GM23248 (cell line): ENCODE measurements around the gene ABHD2. TPM values are rescaled to one million over a fixed set of nuclear protein-coding genes. Genes with fewer than 3 reads are reported as not detected.

Experiments used
- DNase-seq: peaks from one replicate; pipeline ENCODE4 v3.0.0-alpha.2; 2015
- H2AFZ ChIP-seq: fragments of 200-600 bp; sonication (generic); 2 replicates; pipeline ENCODE4 v1.6.1; 2016; ENCODE audit warnings: antibody characterized with exemption
- H3F3A ChIP-seq: fragments of 200-600 bp; sonication (generic); 2 replicates; pipeline ENCODE4 v1.6.1; 2016; ENCODE audit warnings: mild to moderate bottlenecking, antibody characterized with exemption, mixed run types; ENCODE audit not compliant: insufficient read depth
- H3K27ac ChIP-seq: fragments of 200-600 bp; sonication (generic); 2 replicates; pipeline ENCODE4 v1.5.1; 2016; ENCODE audit warnings: mild to moderate bottlenecking
- H3K27me3 ChIP-seq: fragments of 200-600 bp; sonication (generic); replicated peaks from 2 replicates; pipeline ENCODE4 v1.6.1; 2016; ENCODE audit warnings: mild to moderate bottlenecking; ENCODE audit not compliant: insufficient read depth
- H3K36me3 ChIP-seq: fragments of 200-600 bp; sonication (generic); 2 replicates; pipeline ENCODE4 v1.6.1; 2016; ENCODE audit warnings: low read depth, mild to moderate bottlenecking
- H3K4me1 ChIP-seq: fragments of 200-600 bp; sonication (generic); 2 replicates; pipeline ENCODE4 v1.6.1; 2016; ENCODE audit warnings: mild to moderate bottlenecking; ENCODE audit not compliant: insufficient read depth
- H3K4me2 ChIP-seq: fragments of 200-600 bp; sonication (generic); one replicate; pipeline ENCODE4 v1.6.1; 2016; ENCODE audit warnings: mild to moderate bottlenecking; ENCODE audit not compliant: unreplicated experiment
- H3K4me3 ChIP-seq: fragments of 200-600 bp; sonication (generic); 2 replicates; pipeline ENCODE4 v1.5.1; 2016; ENCODE audit warnings: mild to moderate bottlenecking
- H3K79me2 ChIP-seq: fragments of 200-600 bp; sonication (generic); 2 replicates; pipeline ENCODE4 v1.6.1; 2016; ENCODE audit warnings: mild to moderate bottlenecking; ENCODE audit not compliant: insufficient read depth
- H3K9ac ChIP-seq: fragments of 200-600 bp; sonication (generic); 2 replicates; pipeline ENCODE4 v1.6.1; 2016; ENCODE audit warnings: mild to moderate bottlenecking
- H3K9me2 ChIP-seq: fragments of 200-600 bp; sonication (generic); 2 replicates; pipeline ENCODE4 v1.6.1; 2016; ENCODE audit warnings: mixed run types, mild to moderate bottlenecking, moderate library complexity; ENCODE audit not compliant: insufficient read depth
- H3K9me3 ChIP-seq: fragments of 200-600 bp; sonication (generic); one replicate; pipeline ENCODE4 v1.6.1; 2017; ENCODE audit warnings: low read depth
- H4K20me1 ChIP-seq: fragments of 200-600 bp; sonication (generic); 2 replicates; pipeline ENCODE4 v1.6.0; 2016; ENCODE audit not compliant: insufficient read depth
- EZH2 ChIP-seq: fragments of 200-600 bp; sonication (generic); IDR thresholded peaks from 2 replicates; pipeline ENCODE4 v1.6.1; 2018; ENCODE audit warnings: antibody characterized with exemption, mild to moderate bottlenecking; ENCODE audit not compliant: insufficient read depth, poor library complexity, severe bottlenecking
- EZH2phosphoT487 ChIP-seq: fragments of 200-600 bp; sonication (generic); IDR thresholded peaks from 2 replicates; pipeline ENCODE4 v1.6.1; 2018; ENCODE audit warnings: antibody characterized with exemption, moderate library complexity, mild to moderate bottlenecking, low read depth; ENCODE audit not compliant: insufficient read depth
- WGBS, 2 experiments: methylation state at CpG; one replicate each; pipeline ENCODE4 v1.1.6; 2015 to 2017; ENCODE audit warnings: low lambda C conversion rate in 2 of 2, low coverage in 1 of 2; ENCODE audit errors: missing lambda C conversion rate in 2 of 2; 5-methylcytosine and 5-hydroxymethylcytosine counted together
- in situ Hi-C: fragments of 300-500 bp; cut with MboI; formaldehyde crosslinking; loops from 2 replicates; pipeline ENCODE4 v1.15.0; 2020
- polyA plus RNA-seq: library from polyadenylated mRNA; unstranded; fragments of >200 nt; fragmentation: Nextera tagmentation; extraction: Ambion mirVana; gene quantifications from 2 replicates; pipeline ENCODE4 v1.2.1, GENCODE V29; 2016
- total RNA-seq: library from RNA; depleted of rRNA; stranded (reverse); fragments of >200 nt; shearing (Covaris generic); gene quantifications from 2 replicates; pipeline ENCODE4 v1.2.3, GENCODE V29; 2014

ABHD2 gene
- total and polyA plus RNA-seq, 2 experiments from 2014 or later = 17.6 to 24.2 TPM

- Histone ChIP-seq H4K20me1 (no peaks in the 10 kb centered on the region), H3K79me2 (peaks cover 20% of the 10 kb centered on the region), H3K27me3 (no peaks in the 10 kb centered on the region), H3K36me3 (no peaks in the 10 kb centered on the region), H3K9me2 (no peaks in the 10 kb centered on the region), H3K4me1 (peaks cover 23% of the 10 kb centered on the region), H3K4me3 (peak overlapping the region; percentile 57), H3K9ac (peak overlapping the region; percentile 61), H3K9me3 (no peaks in the 10 kb centered on the region), H3F3A (peaks cover 26% of the 10 kb centered on the region), H3K4me2 (peak overlapping the region; percentile 52), H2AFZ (peak overlapping the region; percentile 58), H3K27ac (peak overlapping the region; percentile 86)
- TF ChIP-seq EZH2 = no peak
- TF ChIP-seq EZH2phosphoT487 = no peak
- DNase-seq = no peak
- in situ Hi-C loops = no loop called here
- 57 to 60% methylated on average over 13 of the region's 13 CpGs for WGBS, 2 experiments
These were observed 961 bp upstream of the ABHD2 start for GRCh38 chr15:89087161-89087829.

GRCh38 chr15:89088605-89089315, 504 bp downstream of the ABHD2 start:
- DNase-seq = peak; percentile 46
- Histone ChIP-seq H3K79me2 (peaks cover 33% of the 10 kb centered on the region), H4K20me1 (no peaks in the 10 kb centered on the region), H3K27me3 (no peaks in the 10 kb centered on the region), H3K4me2 (peak overlapping the region; percentile 80), H2AFZ (peak overlapping the region; percentile 69), H3K9ac (peak overlapping the region; percentile 84), H3K4me1 (peaks cover 23% of the 10 kb centered on the region), H3K9me2 (no peaks in the 10 kb centered on the region), H3K27ac (peak overlapping the region; percentile 34), H3F3A (peaks cover 26% of the 10 kb centered on the region), H3K36me3 (no peaks in the 10 kb centered on the region), H3K4me3 (peak overlapping the region; percentile 86), H3K9me3 (no peaks in the 10 kb centered on the region)
- in situ Hi-C loops = no loop called here
- 3 to 4% methylated on average over 27 to 44 of the region's 44 CpGs for WGBS, 2 experiments
- TF ChIP-seq EZH2phosphoT487 = no peak
- no peak for TF ChIP-seq EZH2

GRCh38 chr15:89089316-89090230, 1.3 kb downstream of the ABHD2 start:
- Histone ChIP-seq H3K27me3 (no peaks in the 10 kb centered on the region), H3K79me2 (peaks cover 42% of the 10 kb centered on the region), H2AFZ (no peak overlapping the region), H3K9ac (no peak overlapping the region; the same call in 1 of the 2 replicates), H3K36me3 (no peaks in the 10 kb centered on the region), H3K4me3 (peak overlapping the region; percentile 86), H4K20me1 (no peaks in the 10 kb centered on the region), H3K4me2 (peak overlapping the region; percentile 81), H3K9me2 (no peaks in the 10 kb centered on the region), H3K9me3 (no peaks in the 10 kb centered on the region), H3K4me1 (peaks cover 23% of the 10 kb centered on the region), H3F3A (peaks cover 26% of the 10 kb centered on the region), H3K27ac (0 out of 2 replicates have a peak overlapping the region, but pooled peaks have one; percentile 60)
- 95 to 97% methylated on average over 5 of the region's 5 CpGs for WGBS, 2 experiments
- no peak for DNase-seq
- in situ Hi-C loops = no loop called here
- TF ChIP-seq EZH2 = no peak
- TF ChIP-seq EZH2phosphoT487 = no peak
